Kidney epithelial cell (primary cell): ENCODE results near the gene CCDC73. TPM values are rescaled to one million over a fixed set of nuclear protein-coding genes. Genes with fewer than 3 reads are reported as not detected.
"Not testable (repeated sequence)": the region's sequence is repeated elsewhere in the genome, so short reads cannot be mapped to it uniquely, and the experiment has no call there.

ENCODE experiments used
- DNase-seq: peaks from one replicate; pipeline ENCODE4 v3.0.0-alpha.2; 2010; ENCODE audit warnings: low read depth
- H3K27me3 ChIP-seq: 2 replicates; pipeline ENCODE4 v1.6.0; 2011; ENCODE audit warnings: low read length; ENCODE audit not compliant: control insufficient read depth, insufficient read depth
- H3K36me3 ChIP-seq: 2 replicates; pipeline ENCODE4 v1.5.1; 2011; ENCODE audit warnings: low read length; ENCODE audit not compliant: control insufficient read depth, insufficient read depth
- H3K4me3 ChIP-seq: 2 replicates; pipeline ENCODE4 v1.5.1; 2011; ENCODE audit warnings: low read depth, mild to moderate bottlenecking, control low read depth, low read length
- total RNA-seq: library from RNA; depleted of rRNA; stranded (reverse); fragments of >200 nt; gene quantifications from 2 replicates; pipeline ENCODE4 v1.2.3, GENCODE V29; 2015
- TF ChIP-seq, protein P1 (sequence below): IDR thresholded peaks from 2 replicates; pipeline ENCODE4 v1.5.1; 2011; ENCODE audit warnings: mild to moderate bottlenecking, moderate library complexity, low read length, control low read depth, inconsistent platforms; ENCODE audit not compliant: insufficient read depth, poor library complexity, severe bottlenecking

The CCDC73 gene
- total RNA-seq, 1 donor from 2014 or later, result not detected

DNA sequence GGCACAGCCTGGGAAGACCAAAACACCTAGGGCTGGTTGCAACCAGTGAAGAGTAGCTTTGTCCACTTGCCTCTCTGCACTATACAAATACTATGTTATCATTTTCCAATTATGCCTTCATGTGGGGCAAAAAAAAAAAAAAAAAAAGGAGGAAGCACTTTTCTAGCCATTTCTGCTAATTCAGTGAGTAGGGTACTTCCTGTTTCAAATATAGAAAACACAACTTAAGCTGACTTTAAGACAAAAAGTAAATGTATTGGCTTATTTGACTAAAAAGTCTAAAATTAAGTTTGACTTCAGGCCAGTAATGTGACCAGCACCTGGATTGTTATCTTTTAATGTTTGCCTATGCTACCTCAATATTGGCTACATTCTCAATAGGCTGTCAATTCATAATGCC, 15.3 kb downstream of the CCDC73 start:
- TF ChIP-seq, protein P1, sequence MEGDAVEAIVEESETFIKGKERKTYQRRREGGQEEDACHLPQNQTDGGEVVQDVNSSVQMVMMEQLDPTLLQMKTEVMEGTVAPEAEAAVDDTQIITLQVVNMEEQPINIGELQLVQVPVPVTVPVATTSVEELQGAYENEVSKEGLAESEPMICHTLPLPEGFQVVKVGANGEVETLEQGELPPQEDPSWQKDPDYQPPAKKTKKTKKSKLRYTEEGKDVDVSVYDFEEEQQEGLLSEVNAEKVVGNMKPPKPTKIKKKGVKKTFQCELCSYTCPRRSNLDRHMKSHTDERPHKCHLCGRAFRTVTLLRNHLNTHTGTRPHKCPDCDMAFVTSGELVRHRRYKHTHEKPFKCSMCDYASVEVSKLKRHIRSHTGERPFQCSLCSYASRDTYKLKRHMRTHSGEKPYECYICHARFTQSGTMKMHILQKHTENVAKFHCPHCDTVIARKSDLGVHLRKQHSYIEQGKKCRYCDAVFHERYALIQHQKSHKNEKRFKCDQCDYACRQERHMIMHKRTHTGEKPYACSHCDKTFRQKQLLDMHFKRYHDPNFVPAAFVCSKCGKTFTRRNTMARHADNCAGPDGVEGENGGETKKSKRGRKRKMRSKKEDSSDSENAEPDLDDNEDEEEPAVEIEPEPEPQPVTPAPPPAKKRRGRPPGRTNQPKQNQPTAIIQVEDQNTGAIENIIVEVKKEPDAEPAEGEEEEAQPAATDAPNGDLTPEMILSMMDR, result no peak
- DNase-seq, result no peak

DNA sequence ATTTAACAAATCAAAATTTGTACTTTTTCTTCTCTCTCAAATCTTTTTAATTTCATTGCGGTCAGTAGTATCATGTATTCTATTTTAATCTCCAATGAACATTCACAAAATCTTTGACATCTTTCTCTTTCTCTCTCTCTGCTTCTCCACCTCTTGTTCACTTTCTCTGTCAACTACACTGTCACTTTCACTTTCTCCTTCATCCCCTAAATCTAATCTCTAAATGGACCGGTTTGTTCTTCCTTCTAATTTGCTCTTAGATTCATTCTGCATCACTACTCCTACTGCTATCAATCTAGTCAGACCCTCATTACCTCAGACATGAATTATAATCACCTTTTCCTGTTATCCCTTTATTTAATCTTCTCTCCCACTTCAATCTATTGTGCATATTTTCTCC, 18.6 kb downstream of the CCDC73 start:
- Histone ChIP-seq H3K4me3 (no peak overlapping the region), H3K36me3 (no peaks in the 10 kb centered on the region), H3K27me3 (no peaks in the 10 kb centered on the region)
- no peak for DNase-seq
- TF ChIP-seq, protein P1, result no peak

More for the DNA sequence above, 15.3 kb downstream of the CCDC73 start:
- Histone ChIP-seq H3K4me3 (no peak overlapping the region), H3K36me3 (no peaks in the 10 kb centered on the region), H3K27me3 (no peaks in the 10 kb centered on the region)

DNA sequence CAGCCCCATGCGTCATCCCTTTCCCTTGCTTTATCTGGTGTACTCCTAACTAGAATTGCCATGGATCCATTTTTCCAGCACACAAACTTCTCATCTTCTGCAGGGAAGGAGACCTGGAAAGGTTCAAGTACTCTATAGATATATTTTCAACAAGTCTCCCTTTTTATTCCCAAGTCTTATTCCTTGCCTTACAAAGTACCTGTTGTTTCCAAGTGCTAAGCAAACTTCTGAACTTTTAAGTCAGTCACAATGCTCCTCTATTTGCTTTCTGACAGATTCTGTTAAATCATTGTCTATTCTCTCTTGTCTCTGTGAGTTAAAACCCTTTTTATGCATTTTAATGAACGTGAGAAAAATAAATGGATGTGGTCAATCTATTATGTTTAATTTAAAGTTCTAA, 20.4 kb downstream of the CCDC73 start:
- Histone ChIP-seq H3K27me3 (no peaks in the 10 kb centered on the region), H3K4me3 (no peak overlapping the region), H3K36me3 (no peaks in the 10 kb centered on the region)
- no peak for DNase-seq
- TF ChIP-seq, protein P1, result no peak

DNA sequence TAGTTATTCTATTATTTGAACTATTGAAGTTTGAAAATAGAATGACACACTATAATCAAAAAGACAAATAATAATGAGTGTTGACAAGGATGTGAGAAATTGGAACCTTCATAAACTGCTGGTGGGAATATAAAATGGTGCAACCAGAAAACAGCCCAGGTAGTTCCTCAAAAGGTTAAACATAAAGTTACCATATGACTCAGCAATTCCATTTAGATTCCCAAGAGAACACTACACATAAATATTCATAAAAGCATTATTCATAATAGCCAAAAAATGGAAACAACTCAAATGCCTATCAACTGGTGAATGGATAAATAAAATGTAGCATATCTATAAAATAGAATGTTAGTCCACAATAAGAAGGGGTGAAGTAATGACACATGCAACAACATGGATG, 21.7 kb downstream of the CCDC73 start:
- Histone ChIP-seq H3K27me3 (no peaks in the 10 kb centered on the region), H3K36me3 (no peaks in the 10 kb centered on the region), H3K4me3 (no peak overlapping the region)
- TF ChIP-seq, protein P1, result no peak
- DNase-seq, result no peak

DNA sequence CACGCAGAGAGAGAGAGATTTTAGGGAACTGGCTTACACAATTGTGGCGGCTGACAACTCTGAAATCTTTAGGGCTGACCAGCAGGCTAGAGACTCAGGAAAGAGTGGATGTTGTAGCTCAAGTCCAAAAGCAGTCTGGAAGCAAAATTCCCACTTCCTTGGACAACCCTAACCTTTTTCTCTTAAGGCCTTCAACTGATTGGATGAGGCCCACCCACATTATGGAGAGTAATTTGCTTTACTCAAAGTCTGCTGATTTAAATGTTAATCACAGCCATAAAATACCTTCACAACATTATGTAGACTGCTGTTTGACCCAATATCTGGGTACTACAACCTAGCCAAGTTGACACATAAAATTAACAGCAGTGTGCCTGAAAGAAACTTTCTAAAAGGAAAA, 32.7 kb downstream of the CCDC73 start:
- not testable (repeated sequence) for DNase-seq, H3K27me3 ChIP-seq

DNA sequence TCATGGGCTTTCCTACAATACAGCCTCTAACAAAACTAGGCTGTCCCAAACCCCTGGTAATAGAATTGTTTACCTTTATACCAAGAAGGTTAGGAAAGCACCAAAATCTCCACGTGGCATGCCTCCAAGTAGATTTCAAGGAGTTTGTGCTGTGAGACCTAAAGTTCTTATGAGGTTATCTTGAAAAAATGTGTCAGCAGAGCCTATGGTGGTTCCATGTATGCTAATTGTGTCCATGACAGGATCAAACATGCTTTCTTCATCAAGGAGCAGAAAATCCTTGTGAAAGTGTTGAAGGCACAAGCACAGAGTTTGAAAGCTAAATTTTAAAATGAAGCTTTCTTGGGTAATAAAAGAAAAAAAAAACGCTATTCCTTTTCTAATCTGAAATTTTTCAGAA, 36.2 kb downstream of the CCDC73 start:
- H3K27me3 ChIP-seq, result no peaks in the 10 kb centered on the region
- H3K36me3 ChIP-seq, result no peaks in the 10 kb centered on the region
- no peak for DNase-seq
- no peak overlapping the region for H3K4me3 ChIP-seq
- TF ChIP-seq, protein P1, result no peak

More for the DNA sequence above, 32.7 kb downstream of the CCDC73 start:
- not testable (repeated sequence) for H3K4me3 ChIP-seq, H3K36me3 ChIP-seq

DNA sequence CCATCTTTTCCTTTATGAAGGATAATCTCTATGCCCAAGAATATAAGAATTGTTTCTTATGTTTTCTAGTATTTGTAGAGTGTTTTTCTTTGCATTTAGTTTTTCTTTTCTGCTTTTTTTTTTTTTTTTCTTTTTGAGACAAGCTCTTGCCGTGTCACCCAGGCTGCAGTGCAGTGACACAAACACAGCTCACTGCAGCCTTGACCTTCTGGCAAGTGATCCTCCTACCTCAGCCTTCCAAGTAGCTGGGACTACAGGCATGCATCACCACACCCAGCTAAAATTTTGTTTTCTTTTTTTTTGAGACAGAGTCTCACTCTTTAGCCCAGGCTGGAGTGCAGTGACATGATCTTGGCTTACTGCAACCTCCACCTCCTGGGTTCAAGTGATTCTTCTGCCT, 41.3 kb downstream of the CCDC73 start:
- H3K4me3 ChIP-seq, DNase-seq, H3K36me3 ChIP-seq, H3K27me3 ChIP-seq: not testable (repeated sequence)
